Activated CD4-positive, alpha-beta T cell treated with anti-CD3 and anti-CD28 coated beads, Interleukin-2, amount 10 ng/mL, durations not matched to agents 7 days and 5 days (primary cell): ENCODE results near the gene VSX2. TPM values are rescaled to one million over a fixed set of nuclear protein-coding genes. Genes with fewer than 3 reads are reported as not detected.

Experiments
- CTCF ChIA-PET: fragments of 350-600 bp; sonication (Branson Sonifier 250); formaldehyde crosslinking; loops from one replicate; lab custom pipeline; 2021; ENCODE audit warnings: antibody characterized with exemption; lab: Charles Lee
- POLR2A ChIA-PET: fragments of 350-600 bp; sonication (Branson Sonifier 250); formaldehyde crosslinking; loops from one replicate; lab custom pipeline; 2021; ENCODE audit warnings: antibody characterized with exemption; lab: Charles Lee
- DNase-seq: peaks from one replicate; pipeline ENCODE4 v3.0.0-alpha.2; 2020
- H3K27ac Mint-ChIP-seq: one replicate; pipeline ENCODE4 v1.8.0; 2021; ENCODE audit warnings: mild to moderate bottlenecking, moderate library complexity, mixed read lengths
- H3K27me3 Mint-ChIP-seq: one replicate; pipeline ENCODE4 v1.8.0; 2021; ENCODE audit warnings: mixed read lengths
- H3K36me3 Mint-ChIP-seq: one replicate; pipeline ENCODE4 v1.8.0; 2021; ENCODE audit warnings: low read depth, mixed read lengths
- H3K4me1 Mint-ChIP-seq: one replicate; pipeline ENCODE4 v1.8.0; 2021; ENCODE audit warnings: mixed read lengths
- H3K4me3 Mint-ChIP-seq: one replicate; pipeline ENCODE4 v1.8.0; 2021; ENCODE audit warnings: mild to moderate bottlenecking, moderate library complexity, mixed read lengths
- H3K9me3 Mint-ChIP-seq: one replicate; pipeline ENCODE4 v1.8.0; 2021; ENCODE audit warnings: mixed read lengths
- total RNA-seq, 2 experiments: library from RNA; stranded (reverse); gene quantifications; one replicate each; pipeline ENCODE4 v1.2.3, GENCODE V29; 2021

The VSX2 gene
- total RNA-seq, 2 experiments from 2014 or later, result not detected

DNA sequence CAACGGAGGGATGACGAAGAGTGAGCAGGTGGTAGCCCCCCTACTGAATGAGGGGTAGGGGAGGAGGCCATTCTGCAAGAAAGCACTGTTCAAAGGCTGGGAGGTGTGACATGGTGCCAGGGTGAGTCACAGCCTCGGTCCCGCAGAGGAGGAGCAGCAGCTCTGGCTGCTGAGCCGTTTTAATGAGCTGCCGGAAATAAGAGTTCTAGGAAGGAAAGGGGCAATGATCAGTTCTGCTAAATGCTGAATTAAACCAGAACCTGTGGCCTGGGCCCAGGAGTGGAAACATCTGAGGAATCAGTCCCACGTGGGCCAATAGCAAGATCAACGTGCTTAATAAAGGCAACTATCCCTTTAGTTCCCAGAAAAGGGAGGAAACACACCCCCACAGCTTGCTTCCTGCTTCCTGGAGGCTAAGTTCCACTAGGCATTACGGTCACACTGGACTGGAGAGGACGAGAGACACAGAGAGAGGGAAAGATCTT, 59.9 kb downstream of the VSX2 start:
- CTCF ChIA-PET, result interaction anchor here (1.1 to 3.5 kb wide), 3 partner anchors 9 to 16 kb away, joined by 3 to 8 read pairs (median 5); no protein-coding TSS in a partner anchor
- POLR2A ChIA-PET, result no interaction called here
- Mint-ChIP-seq H3K4me3 (no peak overlapping the region), H3K4me1 (peaks cover 26% of the 10 kb centered on the region), H3K36me3 (peaks cover 23% of the 10 kb centered on the region), H3K9me3 (no peaks in the 10 kb centered on the region), H3K27ac (peak overlapping the region; percentile 76), H3K27me3 (no peaks in the 10 kb centered on the region)
- no peak for DNase-seq

DNA sequence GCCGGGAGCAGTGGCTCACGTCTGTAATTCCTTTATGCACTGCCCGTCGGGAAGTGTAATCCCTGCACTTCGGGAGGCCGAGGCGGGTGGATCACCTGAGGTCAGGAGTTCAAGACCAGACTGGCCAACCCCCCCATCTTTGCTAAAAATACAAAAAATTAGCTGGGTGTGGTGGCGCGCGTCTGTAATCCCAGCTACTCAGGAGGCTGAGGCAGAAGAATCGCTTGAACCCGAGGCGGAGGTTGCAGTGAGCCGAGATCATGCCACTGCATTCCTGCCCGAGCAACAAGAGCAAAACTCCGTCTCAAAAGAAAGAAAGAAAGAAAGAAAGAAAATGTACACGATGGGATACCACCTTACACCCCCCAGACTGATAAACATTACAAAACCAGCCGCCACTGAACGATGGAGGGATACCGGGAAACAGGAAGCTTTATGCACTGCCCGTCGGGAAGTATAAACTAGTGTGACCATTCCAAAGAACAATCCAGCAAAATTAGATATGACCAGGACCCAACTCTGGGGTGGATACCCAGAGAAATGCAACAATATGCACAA, 62.4 kb downstream of the VSX2 start:
- no peak for DNase-seq
- ChIA-PET POLR2A (no interaction called here), CTCF (no interaction called here)
- H3K4me1 Mint-ChIP-seq, result peaks cover 26% of the 10 kb centered on the region
- no peaks in the 10 kb centered on the region for H3K9me3 Mint-ChIP-seq
- peak overlapping the region; percentile 95 for H3K4me3 Mint-ChIP-seq
- peaks cover 19% of the 10 kb centered on the region for H3K36me3 Mint-ChIP-seq
- H3K27ac Mint-ChIP-seq, result peak overlapping the region; percentile 95
- no peaks in the 10 kb centered on the region for H3K27me3 Mint-ChIP-seq

GRCh38 chr14:74302152-74302628, 62.9 kb downstream of the VSX2 start:
- ChIA-PET CTCF (interaction anchor here (0.7 to 1.1 kb wide), 5 partner anchors 8 to 51 kb away, joined by 3 to 5 read pairs (median 3); no protein-coding TSS in a partner anchor), POLR2A (no interaction called here)
- peak overlapping the region; percentile 95 for H3K27ac Mint-ChIP-seq
- peak; percentile 53 for DNase-seq
- H3K4me1 Mint-ChIP-seq, result peaks cover 26% of the 10 kb centered on the region
- H3K36me3 Mint-ChIP-seq, result peaks cover 19% of the 10 kb centered on the region
- H3K9me3 Mint-ChIP-seq, result no peaks in the 10 kb centered on the region
- no peaks in the 10 kb centered on the region for H3K27me3 Mint-ChIP-seq
- H3K4me3 Mint-ChIP-seq, result peak overlapping the region; percentile 95

DNA sequence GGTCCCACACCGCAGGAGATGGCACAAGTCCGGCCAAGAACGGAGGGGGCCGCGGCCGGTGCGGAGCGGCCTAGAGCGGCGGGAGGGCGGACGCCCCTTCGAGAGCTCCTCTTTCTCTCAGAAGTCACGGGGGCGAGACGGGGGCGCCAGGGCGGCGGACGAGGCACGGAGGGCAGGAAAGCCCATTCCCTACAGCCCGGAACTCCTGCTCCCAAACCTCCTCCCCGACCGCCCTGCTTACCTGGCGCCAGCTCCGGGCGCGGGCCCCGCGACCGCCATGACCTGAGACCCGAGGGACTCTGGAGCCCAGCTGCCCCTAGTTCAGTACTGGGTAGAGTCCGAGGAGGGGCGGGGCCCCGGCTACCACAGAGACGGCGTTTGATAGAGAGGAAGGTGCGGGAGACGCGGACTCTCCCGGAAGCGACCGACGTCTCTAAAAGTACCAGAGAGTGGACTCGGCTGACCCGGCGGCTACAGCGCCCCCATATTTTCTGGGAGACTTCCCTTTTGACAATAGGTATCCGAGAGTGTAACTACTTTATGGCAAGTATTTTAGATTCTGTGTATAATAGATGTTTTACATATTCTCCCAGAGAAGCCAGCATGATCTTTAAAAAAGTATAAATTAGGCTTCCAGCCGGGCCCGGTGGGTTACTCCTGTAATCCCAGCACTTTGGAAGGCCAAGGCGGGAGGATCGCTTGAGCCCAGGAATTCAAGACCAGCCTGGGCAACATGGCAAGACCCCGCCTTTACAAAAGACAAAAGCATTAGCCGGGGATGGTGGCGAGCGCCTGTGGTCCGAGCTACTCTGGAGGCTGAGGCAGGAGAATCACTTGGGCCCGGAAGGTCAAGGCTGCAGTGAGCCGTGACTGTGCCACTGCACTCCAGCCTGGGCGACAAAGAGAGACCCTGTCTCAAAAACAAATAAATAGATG, 63.7 kb downstream of the VSX2 start, which contains the start of gene ABCD4:
Gene ABCD4 (minus strand): TSS at position 301 of the 936 bp plus-strand sequence. CDS start 22 bp downstream, at position 279.
- DNase-seq, result peak; percentile 86
- peaks cover 26% of the 10 kb centered on the region for H3K4me1 Mint-ChIP-seq
- peaks cover 19% of the 10 kb centered on the region for H3K36me3 Mint-ChIP-seq
- CTCF ChIA-PET, result interaction anchor here (0.7 to 1.1 kb wide), 6 partner anchors 9 to 713 kb away, joined by 3 to 5 read pairs (median 4); no protein-coding TSS in a partner anchor
- H3K4me3 Mint-ChIP-seq, result peak within 1 kb of the TSS; percentile 95
- H3K9me3 Mint-ChIP-seq, result no peaks in the 10 kb centered on the region
- no peaks in the 10 kb centered on the region for H3K27me3 Mint-ChIP-seq
- H3K27ac Mint-ChIP-seq, result peak within 1 kb of the TSS; percentile 95
- POLR2A ChIA-PET, result no interaction called here

GRCh38 chr14:74308695-74309094, 69.4 kb downstream of the VSX2 start:
- ChIA-PET CTCF (interaction anchor here (0.7 to 0.8 kb wide), 3 partner anchors 11 to 117 kb away, joined by 3 to 4 read pairs (median 3); no protein-coding TSS in a partner anchor), POLR2A (no interaction called here)
- no peak overlapping the region for H3K27ac Mint-ChIP-seq
- no peaks in the 10 kb centered on the region for H3K9me3 Mint-ChIP-seq
- H3K27me3 Mint-ChIP-seq, result no peaks in the 10 kb centered on the region
- H3K36me3 Mint-ChIP-seq, result no peaks in the 10 kb centered on the region
- H3K4me1 Mint-ChIP-seq, result no peaks in the 10 kb centered on the region
- no peak for DNase-seq
- no peak overlapping the region for H3K4me3 Mint-ChIP-seq

DNA sequence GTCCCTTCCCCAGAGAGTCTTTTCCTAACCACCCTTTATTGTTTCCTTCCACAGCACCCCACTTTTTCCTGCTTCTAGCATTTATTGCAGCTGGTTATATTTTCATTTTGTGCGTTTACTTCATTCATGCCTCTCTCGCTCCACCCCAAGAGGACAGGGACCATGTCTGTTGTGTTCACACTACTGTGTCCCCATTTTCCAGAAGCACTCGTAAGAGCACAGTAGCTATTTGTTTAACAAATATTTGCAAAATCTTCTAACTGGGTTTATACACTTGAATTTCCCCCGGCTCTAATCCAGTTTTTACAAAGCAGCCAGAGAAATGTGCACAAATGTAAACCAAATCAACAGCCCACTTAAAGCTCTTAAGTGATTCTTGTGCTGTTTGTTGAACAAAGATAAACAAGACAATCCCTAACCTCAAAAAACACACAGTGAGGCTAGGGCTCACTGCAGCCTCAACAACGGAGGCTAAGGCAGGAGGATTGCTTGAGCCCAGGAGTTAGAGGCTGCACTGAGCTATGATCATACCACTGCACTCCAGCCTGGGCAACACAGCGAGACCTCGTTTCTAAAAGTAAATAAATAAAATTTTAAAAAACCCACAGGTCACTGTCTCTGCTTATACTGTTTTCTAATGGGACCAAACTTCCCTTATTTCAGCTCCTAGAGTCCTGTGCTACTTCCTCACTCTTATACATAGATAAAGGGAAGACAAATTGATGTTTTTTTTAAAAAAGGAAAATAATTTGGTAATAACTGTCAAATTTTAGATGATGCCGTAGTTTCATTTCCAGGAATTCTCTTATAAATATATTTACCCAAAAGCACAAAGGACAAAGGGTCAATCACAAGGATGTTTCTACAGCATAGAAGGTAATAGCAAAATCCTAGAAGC, 70.1 kb downstream of the VSX2 start:
- no peak for DNase-seq
- POLR2A ChIA-PET, result no interaction called here
- CTCF ChIA-PET, result interaction anchor here (0.6 to 0.7 kb wide), 3 partner anchors 12 to 116 kb away, joined by 3 to 4 read pairs (median 3); no protein-coding TSS in a partner anchor
- Mint-ChIP-seq H3K27ac (no peak overlapping the region), H3K9me3 (no peaks in the 10 kb centered on the region), H3K27me3 (no peaks in the 10 kb centered on the region), H3K4me3 (no peak overlapping the region), H3K36me3 (no peaks in the 10 kb centered on the region), H3K4me1 (no peaks in the 10 kb centered on the region)

GRCh38 chr14:74312161-74312560, 72.9 kb downstream of the VSX2 start:
- H3K27me3 Mint-ChIP-seq, result no peaks in the 10 kb centered on the region
- H3K36me3 Mint-ChIP-seq, result no peaks in the 10 kb centered on the region
- ChIA-PET CTCF (interaction anchor here (1.7 kb wide), 1 partner anchor 28 kb away, joined by 3 read pairs; no protein-coding TSS in a partner anchor), POLR2A (no interaction called here)
- no peak overlapping the region for H3K27ac Mint-ChIP-seq
- DNase-seq, result no peak
- no peak overlapping the region for H3K4me3 Mint-ChIP-seq
- no peaks in the 10 kb centered on the region for H3K4me1 Mint-ChIP-seq
- no peaks in the 10 kb centered on the region for H3K9me3 Mint-ChIP-seq

Other genes with a start within 250 kb of the VSX2 start
- 10 to 100 TPM in 1 of 2 experiments, 1 to 10 TPM in 1; 9.7 to 13.1 TPM for gene ENTPD5, start 220.2 kb upstream of the VSX2 start, total RNA-seq
- gene BBOF1, start 220.1 kb upstream of the VSX2 start, total RNA-seq, result 1 to 10 TPM; 1.4 to 1.7 TPM
- gene ALDH6A1, start 155.0 kb upstream of the VSX2 start, total RNA-seq, result 10 to 100 TPM; 13.7 to 19.1 TPM
- 10 to 100 TPM; 13.0 to 14.7 TPM for gene LIN52, start 154.5 kb upstream of the VSX2 start, total RNA-seq
- 10 to 100 TPM; 59.6 to 62.4 TPM for gene ABCD4, start 63.5 kb downstream of the VSX2 start, total RNA-seq
- not detected for gene VRTN, start 109.0 kb downstream of the VSX2 start, total RNA-seq
- not detected for gene SYNDIG1L, start 186.8 kb downstream of the VSX2 start, total RNA-seq